ENCODE measurements around the gene ZBTB20. TPM values are rescaled to one million over a fixed set of nuclear protein-coding genes. Genes with fewer than 3 reads are reported as not detected.

The ZBTB20 gene
- total RNA-seq, 1 donor from 2014 or later, result 61.0 TPM

GRCh38 chr3:115071166-115071565 is 75.9 kb downstream of the ZBTB20 start:
- H3K4me3 ChIP-seq, result no peak overlapping the region
- H3K4me1 ChIP-seq, result no peaks in the 10 kb centered on the region
- ATAC-seq (no peak), DNase-seq (no peak)
- H3K36me3 ChIP-seq, result no peaks in the 10 kb centered on the region
- no peak overlapping the region for H3K27ac ChIP-seq
- H3K27me3 ChIP-seq, result no peaks in the 10 kb centered on the region
- no peaks in the 10 kb centered on the region for H3K9me3 ChIP-seq
- intact Hi-C loops (cut with DNase I), result no loop called here
- TF ChIP-seq CTCF (IDR thresholded peaks at IDR 0.05), result no peak

- no peaks in the 10 kb centered on the region for H3K4me1 ChIP-seq
- no peaks in the 10 kb centered on the region for H3K36me3 ChIP-seq
- H3K27ac ChIP-seq, result no peak overlapping the region
- DNase-seq (no peak), ATAC-seq (no peak)
- intact Hi-C loops (cut with DNase I), result no loop called here
- no peak for TF ChIP-seq CTCF (IDR thresholded peaks at IDR 0.05)
- H3K4me3 ChIP-seq, result no peak overlapping the region
- H3K27me3 ChIP-seq, result no peaks in the 10 kb centered on the region
- H3K9me3 ChIP-seq, result no peaks in the 10 kb centered on the region
Measured at GRCh38 chr3:115068799-115069198, 78.3 kb downstream of the ZBTB20 start.

- no peak overlapping the region for H3K27ac ChIP-seq
- H3K4me3 ChIP-seq, result no peak overlapping the region
- no peaks in the 10 kb centered on the region for H3K4me1 ChIP-seq
- DNase-seq (no peak), ATAC-seq (no peak)
- intact Hi-C loops (cut with DNase I), result no loop called here
- no peaks in the 10 kb centered on the region for H3K27me3 ChIP-seq
- H3K9me3 ChIP-seq, result no peaks in the 10 kb centered on the region
- H3K36me3 ChIP-seq, result no peaks in the 10 kb centered on the region
- no peak for TF ChIP-seq CTCF (IDR thresholded peaks at IDR 0.05)
Measured at GRCh38 chr3:115062412-115062956, 84.6 kb downstream of the ZBTB20 start.

- DNase-seq, result no peak
- ATAC-seq, result no peak
- intact Hi-C loops (cut with DNase I), result no loop called here
Measured at GRCh38 chr3:115062009-115062408, 85.1 kb downstream of the ZBTB20 start.

GRCh38 chr3:115052906-115053305 is 94.2 kb downstream of the ZBTB20 start:
- TF ChIP-seq CTCF (IDR thresholded peaks at IDR 0.05), result no peak
- ATAC-seq (no peak), DNase-seq (no peak)
- no peak overlapping the region for H3K4me3 ChIP-seq
- no peaks in the 10 kb centered on the region for H3K36me3 ChIP-seq
- H3K27me3 ChIP-seq, result no peaks in the 10 kb centered on the region
- H3K9me3 ChIP-seq, result no peaks in the 10 kb centered on the region
- no peak overlapping the region for H3K27ac ChIP-seq
- H3K4me1 ChIP-seq, result no peaks in the 10 kb centered on the region
- intact Hi-C loops (cut with DNase I), result no loop called here

More at GRCh38 chr3:115062009-115062408, 85.1 kb downstream of the ZBTB20 start:
- Histone ChIP-seq H3K27me3 (no peaks in the 10 kb centered on the region), H3K9me3 (no peaks in the 10 kb centered on the region), H3K4me3 (no peak overlapping the region), H3K36me3 (no peaks in the 10 kb centered on the region), H3K27ac (no peak overlapping the region), H3K4me1 (no peaks in the 10 kb centered on the region)
- no peak for TF ChIP-seq CTCF (IDR thresholded peaks at IDR 0.05)

- Histone ChIP-seq H3K27ac (no peak overlapping the region), H3K4me1 (no peaks in the 10 kb centered on the region), H3K36me3 (no peaks in the 10 kb centered on the region), H3K9me3 (no peaks in the 10 kb centered on the region), H3K27me3 (no peaks in the 10 kb centered on the region), H3K4me3 (no peak overlapping the region)
- intact Hi-C loops (cut with DNase I), result no loop called here
- ATAC-seq, result no peak
- no peak for TF ChIP-seq CTCF (IDR thresholded peaks at IDR 0.05)
- DNase-seq, result no peak
Measured at GRCh38 chr3:115042351-115042750, 104.7 kb downstream of the ZBTB20 start.

Data from upper lobe of right lung (tissue), 1 donor.